Stimulated activated CD4-positive, alpha-beta T cell treated with anti-CD3 and anti-CD28 coated beads, Interleukin-12 subunit alpha, Interleukin-12 subunit beta, amount 100 ng/mL, for 24 hours (primary cell): ENCODE results near the gene ACSBG1.
A peak's percentile ranks its signal among the peaks of the same experiment; 100 is the strongest.
"Not testable (repeated sequence)": the region's sequence is repeated elsewhere in the genome, so short reads cannot be mapped to it uniquely, and the experiment has no call there.

Experiments used
- DNase-seq, 2 experiments: peaks; one replicate each; pipeline ENCODE4 v3.0.0-alpha.2; 2020; ENCODE audit warnings: low read depth in 2 of 2

The ACSBG1 gene

GRCh38 chr15:78167227-78167888 is 67.0 kb downstream of the ACSBG1 start:
- DNase-seq: no peak

GRCh38 chr15:78164010-78164409 is 70.4 kb downstream of the ACSBG1 start:
- no peak for DNase-seq

- no peak for DNase-seq
These were observed 72.3 kb downstream of the ACSBG1 start for GRCh38 chr15:78162038-78162437.

GRCh38 chr15:78159395-78159794 is 75.0 kb downstream of the ACSBG1 start:
- no peak for DNase-seq

GRCh38 chr15:78157203-78157602 is 77.2 kb downstream of the ACSBG1 start:
- DNase-seq: no peak

- DNase-seq: no peak
These were observed 77.7 kb downstream of the ACSBG1 start for GRCh38 chr15:78156653-78157052.

- no peak for DNase-seq
These were observed 78.9 kb downstream of the ACSBG1 start for GRCh38 chr15:78155355-78155939.

GRCh38 chr15:78154955-78155354 is 79.4 kb downstream of the ACSBG1 start:
- DNase-seq: no peak

GRCh38 chr15:78151075-78151474 is 83.3 kb downstream of the ACSBG1 start:
- DNase-seq: not testable (repeated sequence)

- DNase-seq: no peak
These were observed 84.3 kb downstream of the ACSBG1 start for GRCh38 chr15:78149805-78150751.

GRCh38 chr15:78149068-78149804 is 85.1 kb downstream of the ACSBG1 start, which contains the start of gene IDH3A:
IDH3A (plus strand) TSS chr15:78149362; CDS start chr15:78149404, 42 bp downstream.
- peak; percentile 99 to 100 for DNase-seq

GRCh38 chr15:78148392-78149067 is 85.8 kb downstream of the ACSBG1 start:
- DNase-seq: no peak

- DNase-seq: no peak
These were observed 86.8 kb downstream of the ACSBG1 start for GRCh38 chr15:78147566-78147965.

- no peak for DNase-seq
These were observed 87.8 kb downstream of the ACSBG1 start for GRCh38 chr15:78146425-78147154.

GRCh38 chr15:78142332-78142731 is 92.0 kb downstream of the ACSBG1 start:
- DNase-seq: no peak

- no peak for DNase-seq
These were observed 94.1 kb downstream of the ACSBG1 start for GRCh38 chr15:78140292-78140691.

GRCh38 chr15:78139578-78139977 is 94.8 kb downstream of the ACSBG1 start:
- DNase-seq: no peak

- no peak for DNase-seq
These were observed 100.6 kb downstream of the ACSBG1 start for GRCh38 chr15:78133801-78134200.

GRCh38 chr15:78131295-78132061 is 102.9 kb downstream of the ACSBG1 start, which contains the start of gene CIB2:
CIB2 (minus strand) TSS chr15:78131445; CDS start chr15:78131215, 230 bp downstream.
- DNase-seq: peak; percentile 58 to 69
